IMR-90 (cell line): ENCODE measurements around the gene SH3BGRL3.

Experiments used
- CHD1 ChIP-seq: IDR thresholded peaks from 2 replicates; pipeline ENCODE4 v1.6.1; 2012; ENCODE audit warnings: low read depth, low read length, improper control_type of control experiment
- MAFK ChIP-seq: IDR thresholded peaks from 2 replicates; pipeline ENCODE4 v1.6.1; 2012; ENCODE audit warnings: low read depth, low read length, improper control_type of control experiment
- MXI1 ChIP-seq: IDR thresholded peaks from 2 replicates; pipeline ENCODE4 v1.6.1; 2012; ENCODE audit warnings: low read depth, mild to moderate bottlenecking, low read length, moderate library complexity, borderline replicate concordance
- NFE2L2 ChIP-seq: fragments of 150-350 bp; IDR thresholded peaks from 2 replicates; pipeline ENCODE4 v1.6.1; 2016; ENCODE audit warnings: low read depth, mild to moderate bottlenecking, low read length
- POLR2A ChIP-seq: IDR thresholded peaks from 2 replicates; pipeline ENCODE4 v1.6.1; 2012; ENCODE audit warnings: mild to moderate bottlenecking, low read depth, low read length
- RCOR1 ChIP-seq: IDR thresholded peaks from 2 replicates; pipeline ENCODE4 v1.6.1; 2012; ENCODE audit warnings: mild to moderate bottlenecking, low read length, improper control_type of control experiment; ENCODE audit not compliant: insufficient replicate concordance
- RFX5 ChIP-seq: IDR thresholded peaks from 2 replicates; pipeline ENCODE4 v1.8.0; 2012; ENCODE audit warnings: low read depth, mild to moderate bottlenecking, low read length, moderate library complexity
- TF ChIP-seq, protein P1 (sequence below): conservative IDR thresholded peaks from 2 replicates; pipeline ENCODE4 v1.5.1; 2012; ENCODE audit warnings: mild to moderate bottlenecking, low read depth, low read length, improper control_type of control experiment
- TF ChIP-seq, protein P2 (sequence below): fragments of 150-350 bp; IDR thresholded peaks from 2 replicates; pipeline ENCODE4 v1.6.1; 2017; ENCODE audit warnings: mild to moderate bottlenecking, antibody characterized with exemption, low read length, low read depth
- TF ChIP-seq, protein P3 (sequence below): fragments of 150-350 bp; IDR thresholded peaks from 2 replicates; pipeline ENCODE4 v1.6.1; 2016; ENCODE audit warnings: low read depth, mild to moderate bottlenecking, low read length, moderate library complexity, borderline replicate concordance

DNA sequence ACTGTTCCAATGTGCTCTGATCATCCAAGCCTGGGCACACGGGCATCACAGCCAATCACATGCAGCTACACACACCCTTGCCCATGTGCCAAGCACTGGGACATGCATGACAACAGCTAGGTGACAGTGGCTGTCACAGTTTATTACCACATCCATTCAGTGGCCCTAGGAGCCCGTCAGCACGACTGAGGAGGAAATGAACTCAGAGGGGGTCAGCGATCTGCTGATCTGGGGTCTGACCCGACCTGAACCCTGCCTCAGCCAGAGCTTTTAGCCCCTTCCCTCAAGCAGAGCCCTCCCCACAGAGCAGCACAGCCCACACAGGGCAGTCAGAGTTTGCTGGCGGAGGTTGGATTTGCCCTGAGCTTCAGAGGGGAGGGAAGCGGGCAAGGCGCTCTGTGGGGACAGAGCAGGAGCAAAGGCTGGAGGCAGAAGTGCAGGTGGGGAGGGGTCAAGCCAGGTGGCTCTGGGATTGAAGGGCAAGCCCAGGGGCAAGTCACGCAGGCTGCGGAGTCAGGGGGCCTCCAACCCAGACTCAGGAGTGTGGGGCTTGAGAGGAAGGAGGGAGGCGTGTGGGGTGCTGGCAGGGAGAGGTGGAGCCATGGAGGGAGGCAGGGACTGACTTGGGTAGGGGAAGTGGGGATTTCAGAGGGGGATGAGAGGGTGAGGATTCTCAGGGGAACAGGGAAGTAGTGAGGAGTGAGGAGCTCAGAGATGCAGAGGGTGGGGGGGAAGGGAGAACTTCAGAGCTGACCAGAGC is 10.4 kb downstream of the SH3BGRL3 start:
- TF ChIP-seq, protein P1, sequence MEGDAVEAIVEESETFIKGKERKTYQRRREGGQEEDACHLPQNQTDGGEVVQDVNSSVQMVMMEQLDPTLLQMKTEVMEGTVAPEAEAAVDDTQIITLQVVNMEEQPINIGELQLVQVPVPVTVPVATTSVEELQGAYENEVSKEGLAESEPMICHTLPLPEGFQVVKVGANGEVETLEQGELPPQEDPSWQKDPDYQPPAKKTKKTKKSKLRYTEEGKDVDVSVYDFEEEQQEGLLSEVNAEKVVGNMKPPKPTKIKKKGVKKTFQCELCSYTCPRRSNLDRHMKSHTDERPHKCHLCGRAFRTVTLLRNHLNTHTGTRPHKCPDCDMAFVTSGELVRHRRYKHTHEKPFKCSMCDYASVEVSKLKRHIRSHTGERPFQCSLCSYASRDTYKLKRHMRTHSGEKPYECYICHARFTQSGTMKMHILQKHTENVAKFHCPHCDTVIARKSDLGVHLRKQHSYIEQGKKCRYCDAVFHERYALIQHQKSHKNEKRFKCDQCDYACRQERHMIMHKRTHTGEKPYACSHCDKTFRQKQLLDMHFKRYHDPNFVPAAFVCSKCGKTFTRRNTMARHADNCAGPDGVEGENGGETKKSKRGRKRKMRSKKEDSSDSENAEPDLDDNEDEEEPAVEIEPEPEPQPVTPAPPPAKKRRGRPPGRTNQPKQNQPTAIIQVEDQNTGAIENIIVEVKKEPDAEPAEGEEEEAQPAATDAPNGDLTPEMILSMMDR: no peak
- TF ChIP-seq, protein P2, sequence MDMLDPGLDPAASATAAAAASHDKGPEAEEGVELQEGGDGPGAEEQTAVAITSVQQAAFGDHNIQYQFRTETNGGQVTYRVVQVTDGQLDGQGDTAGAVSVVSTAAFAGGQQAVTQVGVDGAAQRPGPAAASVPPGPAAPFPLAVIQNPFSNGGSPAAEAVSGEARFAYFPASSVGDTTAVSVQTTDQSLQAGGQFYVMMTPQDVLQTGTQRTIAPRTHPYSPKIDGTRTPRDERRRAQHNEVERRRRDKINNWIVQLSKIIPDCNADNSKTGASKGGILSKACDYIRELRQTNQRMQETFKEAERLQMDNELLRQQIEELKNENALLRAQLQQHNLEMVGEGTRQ: no peak
- TF ChIP-seq RCOR1 (no peak), NFE2L2 (no peak), POLR2A (no peak), MAFK (no peak), MXI1 (no peak), RFX5 (no peak), CHD1 (no peak)
- TF ChIP-seq, protein P3, sequence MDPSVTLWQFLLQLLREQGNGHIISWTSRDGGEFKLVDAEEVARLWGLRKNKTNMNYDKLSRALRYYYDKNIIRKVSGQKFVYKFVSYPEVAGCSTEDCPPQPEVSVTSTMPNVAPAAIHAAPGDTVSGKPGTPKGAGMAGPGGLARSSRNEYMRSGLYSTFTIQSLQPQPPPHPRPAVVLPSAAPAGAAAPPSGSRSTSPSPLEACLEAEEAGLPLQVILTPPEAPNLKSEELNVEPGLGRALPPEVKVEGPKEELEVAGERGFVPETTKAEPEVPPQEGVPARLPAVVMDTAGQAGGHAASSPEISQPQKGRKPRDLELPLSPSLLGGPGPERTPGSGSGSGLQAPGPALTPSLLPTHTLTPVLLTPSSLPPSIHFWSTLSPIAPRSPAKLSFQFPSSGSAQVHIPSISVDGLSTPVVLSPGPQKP: no peak
